Activated T-cell treated with anti-CD3 and anti-CD28 coated beads for 48 hours (primary cell): ENCODE measurements around the gene POLE4.

Experiments
- DNase-seq: peaks from one replicate; pipeline ENCODE4 v3.0.0-alpha.2; 2020; ENCODE audit warnings: low read depth

Gene POLE4

GRCh38 chr2:74958274-74959105 lies at the start of gene POLE4:
Gene POLE4, plus strand, starts transcription at chr2:74958643. Its CDS starts 37 bp downstream, at chr2:74958680.
- DNase-seq, result peak; percentile 93

- no peak for DNase-seq
Measured at GRCh38 chr2:74908748-74909444, 49.5 kb upstream of the POLE4 start.

GRCh38 chr2:74910245-74910644 lies 48.2 kb upstream of the POLE4 start:
- no peak for DNase-seq

- no peak for DNase-seq
Measured at GRCh38 chr2:74911061-74911460, 47.4 kb upstream of the POLE4 start.

- DNase-seq, result peak; percentile 15
Measured at GRCh38 chr2:74915743-74916142, 42.7 kb upstream of the POLE4 start.

- DNase-seq, result no peak
Measured at GRCh38 chr2:74916394-74916793, 42.0 kb upstream of the POLE4 start.

GRCh38 chr2:74917702-74918619 lies 40.5 kb upstream of the POLE4 start:
- DNase-seq, result no peak

- peak; percentile 65 for DNase-seq
Measured at GRCh38 chr2:74919827-74920226, 38.6 kb upstream of the POLE4 start.

GRCh38 chr2:74921236-74921736 lies 37.2 kb upstream of the POLE4 start:
- no peak for DNase-seq

GRCh38 chr2:74922592-74923227 lies 35.7 kb upstream of the POLE4 start:
- no peak for DNase-seq

- DNase-seq, result no peak
Measured at GRCh38 chr2:74924463-74925265, 33.8 kb upstream of the POLE4 start.

- no peak for DNase-seq
Measured at GRCh38 chr2:74925361-74925786, 33.1 kb upstream of the POLE4 start.

GRCh38 chr2:74927621-74928020 lies 30.8 kb upstream of the POLE4 start:
- no peak for DNase-seq

GRCh38 chr2:74930811-74931486 lies 27.5 kb upstream of the POLE4 start:
- no peak for DNase-seq

GRCh38 chr2:74931940-74932339 lies 26.5 kb upstream of the POLE4 start:
- no peak for DNase-seq

- DNase-seq, result no peak
Measured at GRCh38 chr2:74935975-74936391, 22.5 kb upstream of the POLE4 start.

GRCh38 chr2:74937221-74937880 lies 21.1 kb upstream of the POLE4 start:
- no peak for DNase-seq

GRCh38 chr2:74938264-74938663 lies 20.2 kb upstream of the POLE4 start:
- no peak for DNase-seq
